ENCODE results near the gene EIF6.

Gene EIF6

GRCh38 chr20:35246723-35247122 is 37.8 kb downstream of the EIF6 start:
- no peak for TF ChIP-seq CTCF (conservative IDR thresholded peaks at IDR 0.05; ENCODE audit: control insufficient read depth, insufficient read depth, low read depth, low read length)
- H3K4me3 ChIP-seq (ENCODE audit: control insufficient read depth, low read depth, low read length), result no peak overlapping the region
- DNase-seq (ENCODE audit: low read depth), result no peak

GRCh38 chr20:35243986-35244385 is 40.6 kb downstream of the EIF6 start:
- H3K4me3 ChIP-seq (ENCODE audit: control insufficient read depth, low read depth, low read length), result no peak overlapping the region
- no peak for DNase-seq (ENCODE audit: low read depth)
- no peak for TF ChIP-seq CTCF (conservative IDR thresholded peaks at IDR 0.05; ENCODE audit: control insufficient read depth, insufficient read depth, low read depth, low read length)

GRCh38 chr20:35243317-35243716 is 41.3 kb downstream of the EIF6 start:
- no peak for DNase-seq (ENCODE audit: low read depth)
- no peak overlapping the region for H3K4me3 ChIP-seq (ENCODE audit: control insufficient read depth, low read depth, low read length)
- no peak for TF ChIP-seq CTCF (conservative IDR thresholded peaks at IDR 0.05; ENCODE audit: control insufficient read depth, insufficient read depth, low read depth, low read length)

- no peak overlapping the region for H3K4me3 ChIP-seq (ENCODE audit: control insufficient read depth, low read depth, low read length)
- DNase-seq (ENCODE audit: low read depth), result no peak
- TF ChIP-seq CTCF (conservative IDR thresholded peaks at IDR 0.05; ENCODE audit: control insufficient read depth, insufficient read depth, low read depth, low read length), result no peak
These were observed 43.7 kb downstream of the EIF6 start for GRCh38 chr20:35240811-35241293.

GRCh38 chr20:35240083-35240810 is 44.3 kb downstream of the EIF6 start:
- no peak for DNase-seq (ENCODE audit: low read depth)
- no peak overlapping the region for H3K4me3 ChIP-seq (ENCODE audit: control insufficient read depth, low read depth, low read length)
- TF ChIP-seq CTCF (conservative IDR thresholded peaks at IDR 0.05; ENCODE audit: control insufficient read depth, insufficient read depth, low read depth, low read length), result no peak

GRCh38 chr20:35238735-35239134 is 45.8 kb downstream of the EIF6 start:
- H3K4me3 ChIP-seq (ENCODE audit: control insufficient read depth, low read depth, low read length), result no peak overlapping the region
- DNase-seq (ENCODE audit: low read depth), result no peak

More at GRCh38 chr20:35238735-35239134, 45.8 kb downstream of the EIF6 start:
- no peak for TF ChIP-seq CTCF (conservative IDR thresholded peaks at IDR 0.05; ENCODE audit: control insufficient read depth, insufficient read depth, low read depth, low read length)

Data from fibroblast of mammary gland (primary cell).